GM12875 (cell line): ENCODE measurements around the gene THOC5.

Experiments
- H3K4me3 ChIP-seq: one replicate; pipeline ENCODE4 v1.5.1; 2011; ENCODE audit warnings: low read depth, low read length, control low read depth
- TF ChIP-seq, protein P1 (sequence below): IDR thresholded peaks from 2 replicates; pipeline ENCODE4 v1.5.1; 2011; ENCODE audit warnings: low read depth, mild to moderate bottlenecking, control low read depth, inconsistent platforms, low read length, moderate library complexity, borderline replicate concordance; ENCODE audit not compliant: insufficient read depth

THOC5 gene

DNA sequence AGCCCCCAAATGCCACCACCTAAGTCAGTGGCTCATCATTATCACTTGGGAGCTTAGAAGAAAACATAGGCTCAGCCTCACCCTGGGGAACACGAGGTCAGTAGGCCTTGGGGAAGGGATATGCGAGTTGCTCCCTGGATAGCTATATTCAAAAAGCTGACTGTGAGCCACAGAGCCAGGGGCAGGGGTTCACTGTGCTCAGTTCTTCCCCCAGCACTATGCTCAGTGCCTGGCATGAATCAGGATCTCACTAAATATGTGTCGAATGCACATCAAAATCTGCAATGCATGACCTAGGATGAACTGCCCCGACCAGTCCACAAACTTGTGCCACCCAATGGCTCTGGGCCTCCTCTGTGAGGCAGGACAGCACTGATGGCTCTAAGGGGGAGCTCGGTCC is 35.1 kb downstream of the THOC5 start:
- TF ChIP-seq, protein P1, sequence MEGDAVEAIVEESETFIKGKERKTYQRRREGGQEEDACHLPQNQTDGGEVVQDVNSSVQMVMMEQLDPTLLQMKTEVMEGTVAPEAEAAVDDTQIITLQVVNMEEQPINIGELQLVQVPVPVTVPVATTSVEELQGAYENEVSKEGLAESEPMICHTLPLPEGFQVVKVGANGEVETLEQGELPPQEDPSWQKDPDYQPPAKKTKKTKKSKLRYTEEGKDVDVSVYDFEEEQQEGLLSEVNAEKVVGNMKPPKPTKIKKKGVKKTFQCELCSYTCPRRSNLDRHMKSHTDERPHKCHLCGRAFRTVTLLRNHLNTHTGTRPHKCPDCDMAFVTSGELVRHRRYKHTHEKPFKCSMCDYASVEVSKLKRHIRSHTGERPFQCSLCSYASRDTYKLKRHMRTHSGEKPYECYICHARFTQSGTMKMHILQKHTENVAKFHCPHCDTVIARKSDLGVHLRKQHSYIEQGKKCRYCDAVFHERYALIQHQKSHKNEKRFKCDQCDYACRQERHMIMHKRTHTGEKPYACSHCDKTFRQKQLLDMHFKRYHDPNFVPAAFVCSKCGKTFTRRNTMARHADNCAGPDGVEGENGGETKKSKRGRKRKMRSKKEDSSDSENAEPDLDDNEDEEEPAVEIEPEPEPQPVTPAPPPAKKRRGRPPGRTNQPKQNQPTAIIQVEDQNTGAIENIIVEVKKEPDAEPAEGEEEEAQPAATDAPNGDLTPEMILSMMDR, result no peak
- H3K4me3 ChIP-seq, result no peak overlapping the region

DNA sequence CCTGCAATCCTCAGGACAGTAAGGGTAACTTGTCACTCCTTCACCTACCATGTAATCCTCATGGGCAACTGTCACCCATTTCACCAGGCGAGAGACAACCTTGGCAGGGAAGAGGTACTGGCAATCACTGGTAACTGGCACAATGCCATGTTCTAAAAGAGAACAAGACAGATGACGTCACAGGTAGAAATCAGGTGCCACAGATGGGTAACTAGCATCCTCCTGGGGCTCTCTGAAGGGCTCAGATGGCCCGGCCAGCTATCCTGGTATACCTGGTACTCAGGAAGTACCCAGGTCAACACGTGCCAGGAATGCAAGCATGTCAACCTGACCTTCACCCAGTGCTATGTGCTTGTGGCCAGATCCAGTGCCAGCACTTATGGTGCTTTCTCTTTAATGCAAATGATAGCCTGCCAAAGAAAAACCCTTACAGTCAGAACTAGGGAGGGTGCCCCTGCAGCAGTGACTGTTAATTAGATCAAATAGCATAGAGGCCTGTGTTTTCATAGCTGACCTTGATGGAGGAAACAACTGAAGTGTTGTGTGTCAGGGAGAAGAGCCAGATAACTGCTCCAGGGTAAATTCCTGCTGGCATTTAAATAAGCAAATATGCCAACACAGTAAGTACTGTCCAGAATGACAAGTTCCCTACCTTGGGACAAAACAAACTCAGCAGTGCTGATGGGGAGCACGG is 36.2 kb downstream of the THOC5 start:
- H3K4me3 ChIP-seq, result no peak overlapping the region
- TF ChIP-seq, protein P1, result no peak

DNA sequence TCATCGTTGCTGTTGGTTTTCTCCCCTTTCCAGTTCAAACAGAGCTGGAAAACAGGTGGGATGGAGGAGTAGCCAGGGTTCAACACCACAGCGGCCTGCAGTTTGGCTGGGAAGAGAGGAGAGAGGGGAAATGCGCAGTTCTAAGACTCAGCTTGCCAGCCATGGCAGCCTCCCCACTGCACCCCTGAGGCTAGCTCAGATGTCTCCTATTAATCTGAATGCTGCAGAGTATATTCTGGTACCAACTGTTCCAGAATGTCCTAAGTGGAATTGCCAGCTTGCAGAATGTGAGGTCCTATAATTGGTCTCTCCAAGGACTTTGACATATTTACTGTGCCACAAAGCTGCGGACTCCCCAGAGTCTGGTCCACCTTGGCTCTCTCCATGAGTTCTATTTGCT is 41.5 kb downstream of the THOC5 start:
- TF ChIP-seq, protein P1, result no peak
- H3K4me3 ChIP-seq, result no peak overlapping the region

DNA sequence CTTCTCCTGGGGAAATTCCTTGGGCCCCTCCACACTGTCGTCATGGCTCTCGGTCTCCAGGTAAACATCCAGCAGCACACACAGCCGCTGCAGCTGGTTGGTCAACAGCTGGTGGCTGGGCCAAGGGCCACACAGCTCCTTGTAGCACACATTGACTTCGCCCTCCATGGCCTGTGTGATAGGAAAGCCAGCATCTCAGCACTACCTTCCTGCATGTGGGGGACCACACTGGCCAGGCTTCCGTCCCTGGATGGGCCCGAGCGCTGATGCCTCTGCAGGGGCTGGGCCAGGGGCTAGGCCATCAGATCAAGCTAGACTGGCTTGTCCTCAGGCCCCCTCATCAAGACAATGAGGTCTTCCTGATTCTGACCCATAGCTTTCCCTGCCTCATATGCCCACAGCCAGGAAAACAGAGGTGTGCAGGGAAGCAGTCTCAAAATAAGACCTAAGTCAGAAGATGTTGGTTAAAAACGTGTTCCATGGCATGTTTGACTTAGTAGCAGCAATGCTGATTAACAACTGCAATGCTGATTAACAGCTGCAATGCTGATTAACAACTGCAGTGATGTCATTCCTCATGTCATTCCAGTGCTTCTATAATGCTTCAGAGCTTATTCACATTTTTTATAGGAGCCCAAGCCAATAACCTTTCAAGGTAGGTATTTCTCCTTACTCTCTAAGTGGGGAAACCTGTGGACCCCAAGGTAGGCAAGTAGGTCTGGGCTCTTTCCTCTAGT is 42.3 kb downstream of the THOC5 start:
- TF ChIP-seq, protein P1, result no peak
- H3K4me3 ChIP-seq, result no peak overlapping the region

DNA sequence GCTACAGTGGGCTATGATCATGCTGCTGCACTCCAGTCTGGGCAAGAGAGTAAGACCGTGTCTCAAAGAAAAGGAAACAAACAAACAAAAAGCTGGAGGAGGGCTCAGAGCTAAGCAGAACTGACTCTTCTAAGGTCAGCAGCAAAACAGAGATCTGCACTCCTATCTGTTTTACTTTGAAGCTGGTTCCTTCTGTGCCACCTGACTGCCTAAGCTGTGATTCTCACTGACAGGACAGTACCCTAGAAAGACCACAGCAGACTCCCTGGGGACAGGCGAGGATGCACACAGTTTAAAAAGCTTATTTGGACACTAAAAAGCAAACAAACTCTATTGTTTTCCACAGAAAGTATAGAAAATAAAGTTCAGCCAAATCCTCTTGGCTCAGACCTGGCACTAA is 43.0 kb downstream of the THOC5 start:
- TF ChIP-seq, protein P1, result no peak
- H3K4me3 ChIP-seq, result no peak overlapping the region

DNA sequence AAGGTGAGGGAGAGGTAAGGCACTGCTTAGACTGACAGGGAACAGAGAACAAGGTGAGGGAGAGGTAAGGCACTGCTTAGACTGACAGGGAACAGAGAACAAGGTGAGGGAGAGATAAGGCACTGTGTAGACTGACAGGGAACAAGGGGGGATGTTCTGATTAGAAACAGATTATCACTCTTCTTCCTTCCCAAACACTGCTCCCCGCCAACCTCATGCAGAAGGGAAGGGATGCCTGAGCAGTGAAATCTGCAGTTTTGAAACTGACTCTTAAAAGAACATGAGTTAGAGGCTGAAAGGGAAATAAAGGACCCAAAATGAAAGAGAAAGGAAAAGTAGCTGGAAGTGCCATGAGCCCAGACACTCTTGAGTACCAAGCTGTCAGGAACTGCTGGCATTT is 43.7 kb downstream of the THOC5 start:
- H3K4me3 ChIP-seq, result no peak overlapping the region
- TF ChIP-seq, protein P1, result no peak

DNA sequence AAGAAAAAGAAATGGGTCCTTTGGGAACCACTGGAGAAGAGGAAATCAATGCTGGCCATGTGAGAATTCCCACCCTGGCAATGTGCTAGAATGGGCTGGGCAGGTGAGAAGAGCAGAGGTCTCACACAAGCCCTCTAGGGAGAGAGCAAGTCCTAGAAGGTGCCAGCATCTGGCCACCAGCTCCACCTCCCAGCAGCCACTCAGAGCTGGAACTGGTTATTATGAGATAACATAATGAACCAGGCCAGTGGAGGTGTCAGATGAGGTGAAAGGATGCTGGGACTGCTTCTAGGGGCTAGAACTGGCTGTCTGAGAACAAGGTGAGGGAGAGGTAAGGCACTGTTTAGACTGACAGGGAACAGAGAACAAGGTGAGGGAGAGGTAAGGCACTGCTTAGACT is 44.3 kb downstream of the THOC5 start:
- TF ChIP-seq, protein P1, result no peak
- H3K4me3 ChIP-seq, result no peak overlapping the region
